ENCODE results near the gene NR1H4.

The NR1H4 gene

GRCh38 chr12:100508751-100509150 is 35.1 kb downstream of the NR1H4 start:
- Histone ChIP-seq H3K9me3 (ENCODE audit: control insufficient read depth in 2 of 2, low read length in 2 of 2) (no peaks in the 10 kb centered on the region), H3K9ac (ENCODE audit: low read length in 2 of 2) (no peak overlapping the region), H3K4me3 (ENCODE audit: low read length in 2 of 2) (no peak overlapping the region), H3K4me1 (ENCODE audit: control insufficient read depth, insufficient read depth, low read length) (no peaks in the 10 kb centered on the region), H3K27me3 (ENCODE audit: control insufficient read depth in 1 of 2, insufficient read depth in 2 of 2, low read length in 2 of 2) (no peaks in the 10 kb centered on the region), H3K36me3 (ENCODE audit: control insufficient read depth in 2 of 2, insufficient read depth in 2 of 2, low read length in 2 of 2) (no peaks in the 10 kb centered on the region), H3K27ac (ENCODE audit: low read length) (no peak overlapping the region)

GRCh38 chr12:100512692-100513091 is 39.0 kb downstream of the NR1H4 start:
- Histone ChIP-seq H3K4me3 (ENCODE audit: low read length in 2 of 2) (no peak overlapping the region), H3K27ac (ENCODE audit: low read length) (no peak overlapping the region), H3K27me3 (ENCODE audit: control insufficient read depth in 1 of 2, insufficient read depth in 2 of 2, low read length in 2 of 2) (no peaks in the 10 kb centered on the region), H3K9ac (ENCODE audit: low read length in 2 of 2) (no peak overlapping the region), H3K36me3 (ENCODE audit: control insufficient read depth in 2 of 2, insufficient read depth in 2 of 2, low read length in 2 of 2) (no peaks in the 10 kb centered on the region), H3K4me1 (ENCODE audit: control insufficient read depth, insufficient read depth, low read length) (no peaks in the 10 kb centered on the region), H3K9me3 (ENCODE audit: control insufficient read depth in 2 of 2, low read length in 2 of 2) (no peaks in the 10 kb centered on the region)

DNA sequence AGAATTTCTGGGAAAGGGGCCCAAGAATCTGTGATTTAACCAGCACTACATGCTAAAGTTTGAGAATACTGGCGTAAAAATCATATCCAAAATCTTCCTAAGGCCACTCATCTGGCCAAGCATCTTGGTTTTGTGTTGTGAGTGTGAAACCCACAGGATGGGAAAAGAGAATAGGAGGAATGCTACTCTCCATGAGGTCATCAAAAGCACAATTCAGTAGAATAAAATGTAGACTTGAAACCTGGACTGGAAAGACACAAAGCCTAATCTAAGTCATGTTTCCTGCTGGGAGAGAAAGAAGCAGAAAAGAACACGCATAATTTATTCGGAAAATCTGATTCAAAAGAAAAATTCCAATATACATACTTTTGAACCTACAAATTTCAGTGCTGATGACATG is 42.3 kb downstream of the NR1H4 start:
- no peak overlapping the region for H3K9ac ChIP-seq (ENCODE audit: low read length in 2 of 2)
- H3K4me3 ChIP-seq (ENCODE audit: low read length in 2 of 2), result no peak overlapping the region
- H3K4me1 ChIP-seq (ENCODE audit: control insufficient read depth, insufficient read depth, low read length), result no peaks in the 10 kb centered on the region
- no peak overlapping the region for H3K27ac ChIP-seq (ENCODE audit: low read length)
- H3K36me3 ChIP-seq (ENCODE audit: control insufficient read depth in 2 of 2, insufficient read depth in 2 of 2, low read length in 2 of 2), result no peaks in the 10 kb centered on the region
- no peaks in the 10 kb centered on the region for H3K9me3 ChIP-seq (ENCODE audit: control insufficient read depth in 2 of 2, low read length in 2 of 2)
- peaks cover 0 to 3% of the 10 kb centered on the region in 2 donors for H3K27me3 ChIP-seq (ENCODE audit: control insufficient read depth in 1 of 2, insufficient read depth in 2 of 2, low read length in 2 of 2)

DNA sequence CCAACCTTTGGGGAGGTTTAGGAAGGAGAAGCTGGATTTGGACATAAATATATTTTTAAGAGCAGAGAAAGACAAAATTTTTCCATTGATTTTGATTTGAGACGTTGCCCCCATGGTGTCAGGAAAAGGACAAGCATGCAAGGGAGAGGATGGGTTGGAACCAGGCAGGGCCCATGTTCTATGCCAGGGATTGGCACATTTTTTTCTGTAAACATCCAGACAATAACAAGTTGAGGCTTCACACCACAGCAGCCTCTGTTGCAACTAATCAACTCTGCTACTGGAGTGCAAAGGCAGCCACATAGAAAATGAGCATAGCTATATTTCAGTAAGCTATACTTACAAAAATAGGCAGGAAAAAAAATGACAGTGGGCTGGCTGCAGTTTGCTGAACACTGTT is 44.7 kb downstream of the NR1H4 start:
- Histone ChIP-seq H3K4me3 (ENCODE audit: low read length in 2 of 2) (no peak overlapping the region), H3K27me3 (ENCODE audit: control insufficient read depth in 1 of 2, insufficient read depth in 2 of 2, low read length in 2 of 2) (peaks cover 0 to 3% of the 10 kb centered on the region in 2 donors), H3K36me3 (ENCODE audit: control insufficient read depth in 2 of 2, insufficient read depth in 2 of 2, low read length in 2 of 2) (no peaks in the 10 kb centered on the region), H3K9ac (ENCODE audit: low read length in 2 of 2) (no peak overlapping the region), H3K4me1 (ENCODE audit: control insufficient read depth, insufficient read depth, low read length) (no peaks in the 10 kb centered on the region), H3K27ac (ENCODE audit: low read length) (no peak overlapping the region), H3K9me3 (ENCODE audit: control insufficient read depth in 2 of 2, low read length in 2 of 2) (no peaks in the 10 kb centered on the region)

GRCh38 chr12:100520048-100520769 is 46.5 kb downstream of the NR1H4 start:
- H3K36me3 ChIP-seq (ENCODE audit: control insufficient read depth in 2 of 2, insufficient read depth in 2 of 2, low read length in 2 of 2), result no peaks in the 10 kb centered on the region
- H3K4me1 ChIP-seq (ENCODE audit: control insufficient read depth, insufficient read depth, low read length), result no peaks in the 10 kb centered on the region
- H3K9ac ChIP-seq (ENCODE audit: low read length in 2 of 2), result no peak overlapping the region
- H3K27ac ChIP-seq (ENCODE audit: low read length), result no peak overlapping the region
- H3K27me3 ChIP-seq (ENCODE audit: control insufficient read depth in 1 of 2, insufficient read depth in 2 of 2, low read length in 2 of 2), result peaks cover 0 to 3% of the 10 kb centered on the region in 2 donors
- no peak overlapping the region for H3K4me3 ChIP-seq (ENCODE audit: low read length in 2 of 2)
- no peaks in the 10 kb centered on the region for H3K9me3 ChIP-seq (ENCODE audit: control insufficient read depth in 2 of 2, low read length in 2 of 2)

DNA sequence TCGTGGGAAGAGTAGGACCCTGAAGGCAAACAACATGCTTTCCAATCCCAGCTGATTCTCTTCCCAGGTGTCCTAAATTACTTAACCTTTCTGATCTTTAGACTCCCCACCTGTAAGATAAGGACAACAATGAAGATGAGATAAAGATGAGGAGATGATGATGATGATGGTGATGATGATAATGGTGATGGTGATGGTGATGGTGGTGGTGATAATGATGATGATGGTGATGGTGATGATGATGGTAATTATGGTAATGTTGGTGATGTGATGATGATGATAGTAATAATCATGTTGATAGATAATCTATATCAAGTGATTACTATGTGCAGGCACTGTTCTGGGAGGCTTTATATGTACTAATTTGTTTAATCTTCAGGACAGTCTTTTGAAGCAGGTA is 48.3 kb downstream of the NR1H4 start:
- H3K36me3 ChIP-seq (ENCODE audit: control insufficient read depth in 2 of 2, insufficient read depth in 2 of 2, low read length in 2 of 2), result no peaks in the 10 kb centered on the region
- no peaks in the 10 kb centered on the region for H3K9me3 ChIP-seq (ENCODE audit: control insufficient read depth in 2 of 2, low read length in 2 of 2)
- H3K27ac ChIP-seq (ENCODE audit: low read length), result no peak overlapping the region
- no peak overlapping the region for H3K4me3 ChIP-seq (ENCODE audit: low read length in 2 of 2)
- H3K9ac ChIP-seq (ENCODE audit: low read length in 2 of 2), result no peak overlapping the region
- no peaks in the 10 kb centered on the region for H3K4me1 ChIP-seq (ENCODE audit: control insufficient read depth, insufficient read depth, low read length)
- peaks cover 0 to 3% of the 10 kb centered on the region in 2 donors for H3K27me3 ChIP-seq (ENCODE audit: control insufficient read depth in 1 of 2, insufficient read depth in 2 of 2, low read length in 2 of 2)

DNA sequence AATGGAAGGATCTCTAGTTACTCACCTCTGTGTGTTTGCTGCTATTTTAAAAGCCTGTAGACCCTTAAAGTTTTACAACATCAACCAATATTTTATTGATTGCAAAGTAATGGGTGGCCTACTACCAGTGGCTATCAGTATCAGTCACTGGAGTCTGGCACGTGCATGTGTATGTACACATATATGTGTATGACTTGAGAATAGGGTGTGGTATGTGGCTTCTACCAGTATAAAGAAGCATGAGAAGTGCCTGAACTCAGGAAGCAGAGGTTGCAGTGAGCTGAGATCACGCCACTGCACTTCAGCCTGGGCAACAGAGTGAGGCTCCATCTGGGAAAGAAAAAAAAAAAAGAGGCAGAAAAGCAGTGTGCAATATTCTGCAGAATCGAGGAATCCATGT is 54.4 kb downstream of the NR1H4 start:
- H3K36me3 ChIP-seq (ENCODE audit: control insufficient read depth in 2 of 2, insufficient read depth in 2 of 2, low read length in 2 of 2), result no peaks in the 10 kb centered on the region
- H3K27me3 ChIP-seq (ENCODE audit: control insufficient read depth in 1 of 2, insufficient read depth in 2 of 2, low read length in 2 of 2), result no peaks in the 10 kb centered on the region
- H3K4me1 ChIP-seq (ENCODE audit: control insufficient read depth, insufficient read depth, low read length), result no peaks in the 10 kb centered on the region
- H3K4me3 ChIP-seq (ENCODE audit: low read length in 2 of 2), result no peak overlapping the region
- H3K9ac ChIP-seq (ENCODE audit: low read length in 2 of 2), result no peak overlapping the region
- no peak overlapping the region for H3K27ac ChIP-seq (ENCODE audit: low read length)
- H3K9me3 ChIP-seq (ENCODE audit: control insufficient read depth in 2 of 2, low read length in 2 of 2), result no peaks in the 10 kb centered on the region

GRCh38 chr12:100528471-100529127 is 54.9 kb downstream of the NR1H4 start:
- H3K36me3 ChIP-seq (ENCODE audit: control insufficient read depth in 2 of 2, insufficient read depth in 2 of 2, low read length in 2 of 2), result no peaks in the 10 kb centered on the region
- no peaks in the 10 kb centered on the region for H3K4me1 ChIP-seq (ENCODE audit: control insufficient read depth, insufficient read depth, low read length)
- H3K27me3 ChIP-seq (ENCODE audit: control insufficient read depth in 1 of 2, insufficient read depth in 2 of 2, low read length in 2 of 2), result no peaks in the 10 kb centered on the region

DNA sequence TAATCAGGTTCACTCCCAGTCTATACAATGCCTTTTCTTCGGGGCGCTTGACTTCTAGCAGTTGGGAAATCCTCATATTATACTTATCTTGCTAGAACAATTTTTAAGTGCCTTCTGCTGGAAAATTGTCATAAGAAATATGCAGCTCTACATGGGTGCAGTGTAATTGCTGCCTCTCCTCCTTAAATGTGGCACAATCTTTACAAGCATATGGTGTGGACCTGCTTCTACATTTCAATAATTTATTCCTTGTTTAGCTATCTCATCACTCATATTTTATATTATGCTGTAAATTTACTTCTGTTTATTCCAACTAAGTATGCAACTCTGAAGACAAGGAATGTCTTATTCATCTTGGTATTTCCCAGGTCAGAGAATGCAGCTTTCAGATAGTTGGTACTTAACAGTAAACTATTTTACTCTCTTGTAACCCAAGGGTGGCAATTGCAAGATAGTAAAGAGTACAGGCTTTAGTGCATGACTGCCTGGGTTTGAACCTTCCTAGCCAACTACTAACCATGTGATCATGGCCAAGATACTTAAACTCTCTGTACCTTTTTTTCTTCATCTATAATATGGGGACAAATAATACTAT is 56.2 kb downstream of the NR1H4 start:
- Histone ChIP-seq H3K9me3 (ENCODE audit: control insufficient read depth in 2 of 2, low read length in 2 of 2) (no peaks in the 10 kb centered on the region), H3K36me3 (ENCODE audit: control insufficient read depth in 2 of 2, insufficient read depth in 2 of 2, low read length in 2 of 2) (no peaks in the 10 kb centered on the region), H3K4me1 (ENCODE audit: control insufficient read depth, insufficient read depth, low read length) (no peaks in the 10 kb centered on the region), H3K9ac (ENCODE audit: low read length in 2 of 2) (no peak overlapping the region), H3K27ac (ENCODE audit: low read length) (no peak overlapping the region), H3K27me3 (ENCODE audit: control insufficient read depth in 1 of 2, insufficient read depth in 2 of 2, low read length in 2 of 2) (no peaks in the 10 kb centered on the region), H3K4me3 (ENCODE audit: low read length in 2 of 2) (no peak overlapping the region)

More at GRCh38 chr12:100528471-100529127, 54.9 kb downstream of the NR1H4 start:
- Histone ChIP-seq H3K9me3 (ENCODE audit: control insufficient read depth in 2 of 2, low read length in 2 of 2) (no peaks in the 10 kb centered on the region), H3K27ac (ENCODE audit: low read length) (no peak overlapping the region), H3K9ac (ENCODE audit: low read length in 2 of 2) (no peak overlapping the region), H3K4me3 (ENCODE audit: low read length in 2 of 2) (no peak overlapping the region)

- Histone ChIP-seq H3K9ac (ENCODE audit: low read length in 2 of 2) (no peak overlapping the region), H3K4me1 (ENCODE audit: control insufficient read depth, insufficient read depth, low read length) (no peaks in the 10 kb centered on the region), H3K27ac (ENCODE audit: low read length) (no peak overlapping the region), H3K4me3 (ENCODE audit: low read length in 2 of 2) (no peak overlapping the region), H3K27me3 (ENCODE audit: control insufficient read depth in 1 of 2, insufficient read depth in 2 of 2, low read length in 2 of 2) (no peaks in the 10 kb centered on the region), H3K9me3 (ENCODE audit: control insufficient read depth in 2 of 2, low read length in 2 of 2) (no peaks in the 10 kb centered on the region), H3K36me3 (ENCODE audit: control insufficient read depth in 2 of 2, insufficient read depth in 2 of 2, low read length in 2 of 2) (no peaks in the 10 kb centered on the region)
Observed at GRCh38 chr12:100533376-100533775, 59.7 kb downstream of the NR1H4 start.
